HepG2 (cell line): ENCODE data around the gene ADAR. TPM values are rescaled to one million over a fixed set of nuclear protein-coding genes. Genes with fewer than 3 reads are reported as not detected.
A peak's percentile ranks its signal among the peaks of the same experiment; 100 is the strongest.

Experiments used
- AHR ChIP-seq: IDR thresholded peaks from 2 replicates; pipeline ENCODE4 v1.6.1; 2018; ENCODE audit warnings: missing genetic modification reagents, missing compliant biosample characterization
- FOXA1 ChIP-seq, 2 experiments: fragments of 450-650 bp in 1 of 2; sonication (generic) in 1 of 2; formaldehyde crosslinking in 1 of 2; IDR thresholded peaks; 2 replicates each; pipeline versions ENCODE4 v1.4.0 to v1.6.1; 2016 to 2020; ENCODE audit warnings: missing genetic modification reagents in 1 of 2
- GATAD1 ChIP-seq: IDR thresholded peaks from 2 replicates; pipeline ENCODE4 v1.6.1; 2016; ENCODE audit warnings: missing genetic modification reagents, missing compliant biosample characterization
- GLI4 ChIP-seq: sonication (generic); formaldehyde crosslinking; IDR thresholded peaks from 2 replicates; pipeline ENCODE4 v1.5.1; 2020; ENCODE audit warnings: missing genetic modification reagents, mild to moderate bottlenecking, moderate library complexity, borderline replicate concordance
- HOXA9 ChIP-seq: sonication (generic); formaldehyde crosslinking; IDR thresholded peaks from 2 replicates; pipeline ENCODE4 v1.8.1; 2022; ENCODE audit warnings: missing genetic modification reagents, mild to moderate bottlenecking, moderate library complexity, borderline replicate concordance
- KAT8 ChIP-seq: IDR thresholded peaks from 2 replicates; pipeline ENCODE4 v1.6.1; 2016; ENCODE audit warnings: missing genetic modification reagents, missing compliant biosample characterization
- NFKBIZ ChIP-seq: IDR thresholded peaks from 2 replicates; pipeline ENCODE4 v1.6.1; 2018; ENCODE audit warnings: missing genetic modification reagents, missing compliant biosample characterization
- SCMH1 ChIP-seq: sonication (generic); formaldehyde crosslinking; IDR thresholded peaks from 2 replicates; pipeline ENCODE4 v1.9.0; 2021; ENCODE audit warnings: missing genetic modification reagents, mild to moderate bottlenecking, borderline replicate concordance
- SPEN ChIP-seq: sonication (generic); formaldehyde crosslinking; IDR thresholded peaks from 2 replicates; pipeline ENCODE4 v1.5.1; 2020; ENCODE audit warnings: low read depth, mild to moderate bottlenecking, missing genetic modification reagents
- TAF1 ChIP-seq: sonication (generic); formaldehyde crosslinking; IDR thresholded peaks from 2 replicates; pipeline ENCODE4 v1.4.0; 2020; ENCODE audit warnings: missing genetic modification reagents
- TP53 ChIP-seq: sonication (generic); formaldehyde crosslinking; conservative IDR thresholded peaks from 2 replicates; pipeline ENCODE4 v1.4.0; 2020; ENCODE audit warnings: missing genetic modification reagents
- ZNF224 ChIP-seq: sonication (generic); formaldehyde crosslinking; IDR thresholded peaks from 2 replicates; pipeline ENCODE4 v1.5.0; 2020; ENCODE audit warnings: mild to moderate bottlenecking, missing genetic modification reagents
- ZNF282 ChIP-seq: fragments of 450-650 bp; IDR thresholded peaks from 2 replicates; pipeline ENCODE4 v1.6.1; 2018; ENCODE audit not compliant: partially characterized antibody
- ZNF501 ChIP-seq: sonication (generic); formaldehyde crosslinking; IDR thresholded peaks from 2 replicates; pipeline ENCODE4 v1.5.1; 2020; ENCODE audit warnings: mild to moderate bottlenecking, moderate library complexity, missing genetic modification reagents
- ZNF572 ChIP-seq: sonication (generic); formaldehyde crosslinking; IDR thresholded peaks from 2 replicates; pipeline ENCODE4 v1.5.1; 2020; ENCODE audit warnings: mild to moderate bottlenecking, missing genetic modification reagents
- ZNF883 ChIP-seq: sonication (generic); formaldehyde crosslinking; IDR thresholded peaks from 2 replicates; pipeline ENCODE4 v1.5.1; 2020; ENCODE audit warnings: mild to moderate bottlenecking, missing genetic modification reagents; ENCODE audit errors: not compliant biosample characterization
- ZSCAN31 ChIP-seq: sonication (generic); formaldehyde crosslinking; IDR thresholded peaks from 2 replicates; pipeline ENCODE4 v1.5.0; 2020; ENCODE audit warnings: low read depth, mild to moderate bottlenecking, missing genetic modification reagents
- polyA plus RNA-seq, 8 experiments: library from polyadenylated mRNA; depleted of rRNA in 3 of 8; stranded (reverse) in 7 of 8; unstranded in 1 of 8; fragments of >200 nt; fragmentation: Illumina TruSeq in 4 of 8; extraction: Trizol in 4 of 8; gene quantifications; 2 replicates each; pipeline versions ENCODE4 v1.2.1 to v1.2.3, GENCODE V29; 2011 to 2016; ENCODE audit warnings: low read depth in 4 of 8, missing spikeins in 1 of 8, mixed read lengths in 1 of 8; ENCODE audit not compliant: insufficient read depth in 1 of 8
- total RNA-seq, 5 experiments: library from RNA; depleted of rRNA; stranded (reverse); fragments of >200 nt; fragmentation: Illumina TruSeq; extraction: Trizol; gene quantifications; 2 replicates each; pipeline ENCODE4 v1.2.3, GENCODE V29; 2016; ENCODE audit warnings: low read depth in 1 of 5
- TF ChIP-seq, protein P1 (sequence below): sonication (generic); formaldehyde crosslinking; IDR thresholded peaks from one replicate; pipeline ENCODE4 v1.5.1; 2020; ENCODE audit warnings: mild to moderate bottlenecking, missing genetic modification reagents; ENCODE audit errors: not compliant biosample characterization
- TF ChIP-seq, protein P2 (sequence below): sonication (generic); formaldehyde crosslinking; IDR thresholded peaks from 2 replicates; pipeline ENCODE4 v1.8.1; 2023; ENCODE audit warnings: missing genetic modification reagents, mild to moderate bottlenecking, borderline replicate concordance
- TF ChIP-seq, protein P3 (sequence below): sonication (generic); formaldehyde crosslinking; IDR thresholded peaks from 2 replicates; pipeline ENCODE4 v1.8.1; 2023; ENCODE audit warnings: mild to moderate bottlenecking, missing genetic modification reagents

Gene ADAR
- total and polyA plus RNA-seq, 2 of the 13 experiments (the other 11 are each of a cell fraction or from before 2014, with no cell fraction given): 70.8 to 86.2 TPM

DNA sequence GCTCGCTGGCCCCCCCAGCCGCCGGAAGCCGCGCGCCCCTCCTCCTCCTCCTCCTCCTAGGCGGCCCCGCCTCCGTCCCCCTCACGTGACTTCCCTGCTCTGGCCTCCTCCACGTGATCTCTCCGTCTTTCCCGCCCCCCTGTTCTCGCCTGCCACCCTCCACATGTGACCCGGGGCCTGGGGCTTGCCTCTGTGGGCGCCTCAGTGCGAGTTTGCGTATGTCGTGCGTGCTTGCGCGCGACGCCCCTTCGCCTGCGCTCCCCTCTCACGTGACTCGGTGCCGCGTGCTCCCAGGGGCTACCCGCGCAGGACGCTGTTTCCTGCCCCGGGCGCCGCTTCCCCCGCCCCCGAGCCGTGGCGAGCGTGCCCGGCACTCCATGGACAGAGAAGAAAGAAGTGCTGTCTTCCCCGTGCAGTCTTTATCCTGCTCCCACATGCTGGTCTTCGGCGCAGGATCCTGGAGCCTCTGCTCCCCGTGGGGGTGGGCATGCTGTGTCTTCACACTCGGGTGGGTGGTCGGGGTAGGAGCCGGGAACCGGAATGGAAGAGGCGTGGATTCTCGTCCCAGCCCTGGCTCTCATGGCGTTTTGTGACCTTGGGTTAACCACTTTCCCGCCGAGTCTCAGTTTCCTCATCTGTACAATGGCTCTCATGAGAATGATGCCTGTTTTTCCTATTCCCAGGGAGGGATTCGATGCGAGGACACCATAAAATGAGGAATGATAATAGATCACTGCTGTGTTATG, 49.1 kb downstream of the ADAR start (continued):
- TF ChIP-seq, protein P1, sequence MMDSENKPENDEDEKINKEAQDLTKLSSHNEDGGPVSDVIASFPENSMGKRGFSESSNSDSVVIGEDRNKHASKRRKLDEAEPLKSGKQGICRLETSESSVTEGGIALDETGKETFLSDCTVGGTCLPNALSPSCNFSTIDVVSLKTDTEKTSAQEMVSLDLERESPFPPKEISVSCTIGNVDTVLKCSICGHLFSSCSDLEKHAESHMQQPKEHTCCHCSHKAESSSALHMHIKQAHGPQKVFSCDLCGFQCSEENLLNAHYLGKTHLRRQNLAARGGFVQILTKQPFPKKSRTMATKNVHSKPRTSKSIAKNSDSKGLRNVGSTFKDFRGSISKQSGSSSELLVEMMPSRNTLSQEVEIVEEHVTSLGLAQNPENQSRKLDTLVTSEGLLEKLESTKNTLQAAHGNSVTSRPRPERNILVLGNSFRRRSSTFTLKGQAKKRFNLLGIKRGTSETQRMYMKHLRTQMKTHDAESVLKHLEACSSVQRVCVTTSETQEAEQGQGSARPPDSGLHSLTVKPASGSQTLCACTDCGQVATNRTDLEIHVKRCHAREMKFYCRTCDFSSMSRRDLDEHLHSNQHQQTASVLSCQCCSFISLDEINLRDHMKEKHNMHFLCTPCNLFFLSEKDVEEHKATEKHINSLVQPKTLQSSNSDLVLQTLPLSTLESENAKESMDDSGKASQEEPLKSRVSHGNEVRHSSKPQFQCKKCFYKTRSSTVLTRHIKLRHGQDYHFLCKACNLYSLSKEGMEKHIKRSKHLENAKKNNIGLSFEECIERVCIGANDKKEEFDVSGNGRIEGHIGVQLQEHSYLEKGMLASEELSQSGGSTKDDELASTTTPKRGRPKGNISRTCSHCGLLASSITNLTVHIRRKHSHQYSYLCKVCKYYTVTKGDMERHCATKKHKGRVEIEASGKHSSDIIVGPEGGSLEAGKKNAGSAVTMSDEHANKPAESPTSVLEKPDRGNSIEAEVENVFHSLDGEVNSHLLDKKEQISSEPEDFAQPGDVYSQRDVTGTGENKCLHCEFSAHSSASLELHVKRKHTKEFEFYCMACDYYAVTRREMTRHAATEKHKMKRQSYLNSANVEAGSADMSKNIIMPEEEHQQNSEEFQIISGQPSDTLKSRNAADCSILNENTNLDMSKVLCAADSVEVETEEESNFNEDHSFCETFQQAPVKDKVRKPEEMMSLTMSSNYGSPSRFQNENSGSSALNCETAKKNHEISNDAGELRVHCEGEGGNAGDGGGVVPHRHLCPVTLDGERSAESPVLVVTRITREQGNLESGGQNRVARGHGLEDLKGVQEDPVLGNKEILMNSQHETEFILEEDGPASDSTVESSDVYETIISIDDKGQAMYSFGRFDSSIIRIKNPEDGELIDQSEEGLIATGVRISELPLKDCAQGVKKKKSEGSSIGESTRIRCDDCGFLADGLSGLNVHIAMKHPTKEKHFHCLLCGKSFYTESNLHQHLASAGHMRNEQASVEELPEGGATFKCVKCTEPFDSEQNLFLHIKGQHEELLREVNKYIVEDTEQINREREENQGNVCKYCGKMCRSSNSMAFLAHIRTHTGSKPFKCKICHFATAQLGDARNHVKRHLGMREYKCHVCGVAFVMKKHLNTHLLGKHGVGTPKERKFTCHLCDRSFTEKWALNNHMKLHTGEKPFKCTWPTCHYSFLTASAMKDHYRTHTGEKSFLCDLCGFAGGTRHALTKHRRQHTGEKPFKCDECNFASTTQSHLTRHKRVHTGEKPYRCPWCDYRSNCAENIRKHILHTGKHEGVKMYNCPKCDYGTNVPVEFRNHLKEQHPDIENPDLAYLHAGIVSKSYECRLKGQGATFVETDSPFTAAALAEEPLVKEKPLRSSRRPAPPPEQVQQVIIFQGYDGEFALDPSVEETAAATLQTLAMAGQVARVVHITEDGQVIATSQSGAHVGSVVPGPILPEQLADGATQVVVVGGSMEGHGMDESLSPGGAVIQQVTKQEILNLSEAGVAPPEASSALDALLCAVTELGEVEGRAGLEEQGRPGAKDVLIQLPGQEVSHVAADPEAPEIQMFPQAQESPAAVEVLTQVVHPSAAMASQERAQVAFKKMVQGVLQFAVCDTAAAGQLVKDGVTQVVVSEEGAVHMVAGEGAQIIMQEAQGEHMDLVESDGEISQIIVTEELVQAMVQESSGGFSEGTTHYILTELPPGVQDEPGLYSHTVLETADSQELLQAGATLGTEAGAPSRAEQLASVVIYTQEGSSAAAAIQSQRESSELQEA (CRISPR knock-in tag): peak; percentile 97
- TF ChIP-seq GATAD1 (CRISPR knock-in tag) (peak; percentile 90), ZNF282 (no peak), TP53 (CRISPR knock-in tag) (peak; percentile 90), KAT8 (CRISPR knock-in tag) (peak; percentile 78; the same call in 1 of the 2 replicates), NFKBIZ (CRISPR knock-in tag) (peak; percentile 87; the same call in 1 of the 2 replicates), SPEN (CRISPR knock-in tag) (peak; percentile 98), SCMH1 (CRISPR knock-in tag) (no peak), ZNF572 (peak; percentile 56; the same call in 1 of the 2 replicates), ZNF883 (CRISPR knock-in tag) (peak; percentile 100), TAF1 (CRISPR knock-in tag) (peak; percentile 72; the same call in 1 of the 2 replicates), ZSCAN31 (CRISPR knock-in tag) (peak; percentile 98), ZNF224 (CRISPR knock-in tag) (peak; percentile 95), FOXA1 (IDR thresholded peaks at IDR 0.05) (no peak), FOXA1 (CRISPR knock-in tag; IDR thresholded peaks at IDR 0.05) (peak; percentile 46; the same call in 1 of the 2 replicates), HOXA9 (CRISPR knock-in tag) (peak; percentile 99), ZNF501 (CRISPR knock-in tag) (peak; percentile 95), GLI4 (CRISPR knock-in tag) (peak; percentile 86), AHR (CRISPR knock-in tag) (no peak)
- TF ChIP-seq, protein P2, sequence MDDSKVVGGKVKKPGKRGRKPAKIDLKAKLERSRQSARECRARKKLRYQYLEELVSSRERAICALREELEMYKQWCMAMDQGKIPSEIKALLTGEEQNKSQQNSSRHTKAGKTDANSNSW: peak; percentile 91; the same call in 1 of the 2 replicates
- TF ChIP-seq, protein P3, sequence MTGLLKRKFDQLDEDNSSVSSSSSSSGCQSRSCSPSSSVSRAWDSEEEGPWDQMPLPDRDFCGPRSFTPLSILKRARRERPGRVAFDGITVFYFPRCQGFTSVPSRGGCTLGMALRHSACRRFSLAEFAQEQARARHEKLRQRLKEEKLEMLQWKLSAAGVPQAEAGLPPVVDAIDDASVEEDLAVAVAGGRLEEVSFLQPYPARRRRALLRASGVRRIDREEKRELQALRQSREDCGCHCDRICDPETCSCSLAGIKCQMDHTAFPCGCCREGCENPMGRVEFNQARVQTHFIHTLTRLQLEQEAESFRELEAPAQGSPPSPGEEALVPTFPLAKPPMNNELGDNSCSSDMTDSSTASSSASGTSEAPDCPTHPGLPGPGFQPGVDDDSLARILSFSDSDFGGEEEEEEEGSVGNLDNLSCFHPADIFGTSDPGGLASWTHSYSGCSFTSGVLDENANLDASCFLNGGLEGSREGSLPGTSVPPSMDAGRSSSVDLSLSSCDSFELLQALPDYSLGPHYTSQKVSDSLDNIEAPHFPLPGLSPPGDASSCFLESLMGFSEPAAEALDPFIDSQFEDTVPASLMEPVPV (CRISPR knock-in tag): peak; percentile 99
